Adipocyte (in vitro differentiated cells): ENCODE measurements around the gene CRTC2.
"Not testable (repeated sequence)": the region's sequence is repeated elsewhere in the genome, so short reads cannot be mapped to it uniquely, and the experiment has no call there.

ENCODE experiments used
- DNase-seq: peaks from one replicate; pipeline ENCODE4 v3.0.0-alpha.2; 2015; ENCODE audit warnings: low read depth
- H3K27me3 ChIP-seq: replicated peaks from 2 replicates; pipeline ENCODE4 v1.7.0; 2013; ENCODE audit warnings: mild to moderate bottlenecking, low read length, moderate library complexity; ENCODE audit not compliant: control insufficient read depth, insufficient read depth
- H3K36me3 ChIP-seq: 2 replicates; pipeline ENCODE4 v1.7.0; 2013; ENCODE audit warnings: low read length, mild to moderate bottlenecking, moderate library complexity; ENCODE audit not compliant: control insufficient read depth, insufficient read depth, severe bottlenecking
- H3K4me1 ChIP-seq: 2 replicates; pipeline ENCODE4 v1.7.0; 2013; ENCODE audit warnings: mild to moderate bottlenecking, low read length, moderate library complexity; ENCODE audit not compliant: control insufficient read depth, insufficient read depth
- H3K4me3 ChIP-seq: 2 replicates; pipeline ENCODE4 v1.7.0; 2013; ENCODE audit warnings: mild to moderate bottlenecking, low read length, moderate library complexity
- H3K9ac ChIP-seq: 2 replicates; pipeline ENCODE4 v1.7.0; 2013; ENCODE audit warnings: mild to moderate bottlenecking, low read length, moderate library complexity
- H3K9me3 ChIP-seq: 2 replicates; pipeline ENCODE4 v1.7.0; 2013; ENCODE audit warnings: mild to moderate bottlenecking, low read length, moderate library complexity; ENCODE audit not compliant: control insufficient read depth

The CRTC2 gene

DNA sequence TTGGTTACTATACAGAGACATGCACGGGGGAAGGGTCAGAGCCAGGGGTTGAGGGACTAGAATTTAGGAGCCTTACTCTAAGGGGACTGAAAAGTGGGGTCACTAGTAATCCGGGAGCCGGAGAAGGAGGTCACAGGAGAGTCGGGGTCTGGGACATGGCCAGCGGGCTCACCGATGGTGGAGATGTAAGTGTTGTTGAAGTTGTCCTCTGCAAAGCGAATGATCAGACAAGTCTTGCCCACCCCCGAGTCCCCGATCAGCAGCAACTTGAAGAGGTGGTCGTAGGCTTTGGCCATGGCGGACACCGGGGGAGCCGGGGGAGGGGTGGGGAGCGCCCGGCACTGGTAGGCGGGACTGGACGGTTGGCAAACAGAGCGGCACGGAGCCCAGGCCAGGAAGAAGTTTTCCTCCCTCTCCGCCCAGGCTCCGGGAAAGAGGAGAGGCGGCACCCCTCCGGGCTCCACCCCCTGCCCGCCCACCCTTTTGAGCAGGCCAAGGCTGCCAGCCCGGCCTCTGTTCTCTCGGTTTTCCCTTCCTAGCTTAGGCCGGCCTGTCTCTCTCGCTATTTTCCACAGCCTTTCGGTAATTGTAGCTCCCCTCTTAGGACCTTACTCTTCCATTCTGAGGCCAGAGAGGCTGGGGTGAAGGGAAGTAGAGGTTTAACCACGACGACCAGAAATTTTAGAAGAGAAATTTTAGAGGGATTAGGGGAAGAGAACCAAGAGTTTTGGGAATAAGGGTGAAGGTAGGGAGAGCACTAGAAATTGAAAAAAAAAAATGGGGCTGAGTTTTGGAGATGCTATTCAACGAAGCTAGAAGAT, 27.7 kb upstream of the CRTC2 start, which contains the start of gene RAB13:
TSS of gene RAB13 (minus strand) at position 399 of the 821 bp plus-strand sequence. CDS start at position 296, 103 bp downstream.
- no peaks in the 10 kb centered on the region for H3K27me3 ChIP-seq
- H3K9ac ChIP-seq, result peak within 1 kb of the TSS; percentile 100
- H3K36me3 ChIP-seq, result peaks cover 26% of the 10 kb centered on the region
- H3K4me3 ChIP-seq, result peak within 1 kb of the TSS; percentile 97
- DNase-seq, result peak; percentile 97
- H3K9me3 ChIP-seq, result no peaks in the 10 kb centered on the region
- peaks cover 9% of the 10 kb centered on the region for H3K4me1 ChIP-seq

DNA sequence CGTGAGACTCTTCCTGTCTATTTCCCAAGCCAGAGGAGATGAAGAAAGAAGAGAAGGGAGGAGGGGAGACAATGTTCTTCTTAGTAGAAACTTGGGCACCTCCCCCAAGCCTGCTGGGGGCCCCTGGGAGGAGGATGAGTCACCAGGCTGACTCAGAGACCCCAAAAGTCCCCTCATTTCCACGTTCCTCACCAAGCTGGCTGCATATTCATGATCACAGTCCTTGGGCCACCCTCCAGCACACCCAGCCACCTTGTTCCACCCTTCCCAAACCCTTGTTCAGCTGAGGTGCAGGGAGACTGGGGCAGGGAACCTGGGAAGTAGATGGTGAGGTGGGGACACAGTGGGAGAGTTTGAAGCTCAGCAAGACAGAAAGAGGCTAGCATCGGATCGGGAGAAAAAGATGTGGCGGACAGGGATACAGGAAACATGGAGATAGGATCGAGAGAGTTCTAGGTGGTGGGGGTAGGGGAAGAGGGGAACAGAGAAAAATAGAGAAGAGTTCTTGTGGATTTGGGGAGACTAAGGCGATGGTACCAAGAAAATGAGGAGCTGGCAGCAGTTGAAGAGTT, 27.0 kb upstream of the CRTC2 start:
- H3K9ac ChIP-seq, result peak overlapping the region; percentile 100
- H3K4me3 ChIP-seq, result peak overlapping the region; percentile 97
- no peaks in the 10 kb centered on the region for H3K9me3 ChIP-seq
- peak; percentile 89 for DNase-seq
- no peaks in the 10 kb centered on the region for H3K27me3 ChIP-seq
- H3K4me1 ChIP-seq, result peaks cover 9% of the 10 kb centered on the region
- H3K36me3 ChIP-seq, result peaks cover 32% of the 10 kb centered on the region

GRCh38 chr1:153984123-153984894, 25.9 kb upstream of the CRTC2 start:
- H3K36me3 ChIP-seq, result peaks cover 40% of the 10 kb centered on the region
- peak overlapping the region; percentile 97 for H3K4me3 ChIP-seq
- H3K9ac ChIP-seq, result peak overlapping the region; percentile 100
- no peaks in the 10 kb centered on the region for H3K27me3 ChIP-seq
- H3K4me1 ChIP-seq, result peaks cover 9% of the 10 kb centered on the region
- no peak for DNase-seq
- H3K9me3 ChIP-seq, result no peaks in the 10 kb centered on the region

- H3K4me3 ChIP-seq, H3K9me3 ChIP-seq, H3K27me3 ChIP-seq, DNase-seq: not testable (repeated sequence)
- Histone ChIP-seq H3K4me1 (peaks cover 20% of the 10 kb centered on the region), H3K36me3 (peaks cover 50% of the 10 kb centered on the region), H3K9ac (peak overlapping the region; percentile 14)
These were observed 23.3 kb upstream of the CRTC2 start for GRCh38 chr1:153981735-153982134.

DNA sequence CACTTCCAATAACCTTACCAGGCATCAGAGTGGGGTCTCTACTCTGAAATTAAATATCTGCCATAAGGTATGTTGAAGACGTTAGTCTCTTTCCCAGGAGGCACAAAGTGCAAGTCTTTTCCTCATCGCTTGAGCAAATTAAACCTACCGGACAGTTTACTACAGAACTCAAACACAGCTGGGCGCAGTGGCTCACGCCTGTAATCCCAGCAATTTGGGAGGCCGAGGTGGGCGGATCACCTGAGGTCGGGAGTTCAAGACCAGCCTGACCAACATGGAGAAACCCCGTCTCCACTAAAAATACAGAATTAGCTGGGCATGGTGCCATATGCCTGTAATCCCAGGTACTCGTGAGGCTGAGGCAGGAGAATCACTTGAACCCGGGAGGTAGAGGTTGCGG, 20.7 kb upstream of the CRTC2 start:
- peaks cover 19% of the 10 kb centered on the region for H3K4me1 ChIP-seq
- H3K4me3 ChIP-seq, H3K9ac ChIP-seq, DNase-seq, H3K27me3 ChIP-seq, H3K9me3 ChIP-seq: not testable (repeated sequence)
- peaks cover 68% of the 10 kb centered on the region for H3K36me3 ChIP-seq

DNA sequence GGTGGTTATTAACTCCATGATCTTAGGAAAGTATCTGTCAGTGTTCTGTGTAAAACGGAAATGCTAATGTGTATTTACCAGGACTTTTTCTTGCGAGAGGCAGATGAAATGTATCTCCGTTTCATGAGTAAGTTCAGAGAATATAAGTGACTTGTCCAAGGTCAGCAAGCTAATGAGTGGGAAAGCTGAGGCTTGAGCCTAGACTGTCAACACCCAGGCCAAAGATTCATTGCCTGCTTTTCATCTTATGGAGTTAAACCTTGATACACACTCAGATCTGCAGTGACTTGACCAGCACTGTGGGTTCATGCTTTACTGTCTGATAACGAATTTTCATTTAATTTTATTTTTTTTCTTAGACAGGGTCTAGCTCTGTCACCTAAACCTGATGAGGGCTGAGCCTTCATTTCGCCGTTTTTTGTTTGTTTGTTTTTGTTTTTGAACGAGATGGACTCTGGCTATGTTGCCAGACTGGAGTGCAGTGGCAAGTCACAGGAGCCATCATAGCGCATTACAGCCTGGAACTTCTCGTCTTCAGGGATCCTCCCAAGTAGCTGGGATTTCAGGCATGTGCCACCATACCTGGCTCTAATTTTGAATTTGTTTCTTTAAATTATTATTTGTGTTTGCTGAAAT, 20.0 kb upstream of the CRTC2 start:
- DNase-seq, result no peak
- Histone ChIP-seq H3K4me3 (peak overlapping the region; percentile 100), H3K9ac (peak overlapping the region; percentile 100), H3K4me1 (peaks cover 17% of the 10 kb centered on the region), H3K9me3 (no peaks in the 10 kb centered on the region), H3K36me3 (peaks cover 71% of the 10 kb centered on the region), H3K27me3 (no peaks in the 10 kb centered on the region)

GRCh38 chr1:153977250-153978240, 19.1 kb upstream of the CRTC2 start, which contains the start of gene JTB:
TSS of gene JTB (minus strand) at chr1:153977674. CDS start at chr1:153977252, 422 bp downstream.
- H3K9ac ChIP-seq, result peak within 1 kb of the TSS; percentile 100
- H3K4me1 ChIP-seq, result peaks cover 17% of the 10 kb centered on the region
- H3K27me3 ChIP-seq, result no peaks in the 10 kb centered on the region
- DNase-seq, result peak; percentile 95
- no peaks in the 10 kb centered on the region for H3K9me3 ChIP-seq
- peaks cover 63% of the 10 kb centered on the region for H3K36me3 ChIP-seq
- peak within 1 kb of the TSS; percentile 100 for H3K4me3 ChIP-seq

DNA sequence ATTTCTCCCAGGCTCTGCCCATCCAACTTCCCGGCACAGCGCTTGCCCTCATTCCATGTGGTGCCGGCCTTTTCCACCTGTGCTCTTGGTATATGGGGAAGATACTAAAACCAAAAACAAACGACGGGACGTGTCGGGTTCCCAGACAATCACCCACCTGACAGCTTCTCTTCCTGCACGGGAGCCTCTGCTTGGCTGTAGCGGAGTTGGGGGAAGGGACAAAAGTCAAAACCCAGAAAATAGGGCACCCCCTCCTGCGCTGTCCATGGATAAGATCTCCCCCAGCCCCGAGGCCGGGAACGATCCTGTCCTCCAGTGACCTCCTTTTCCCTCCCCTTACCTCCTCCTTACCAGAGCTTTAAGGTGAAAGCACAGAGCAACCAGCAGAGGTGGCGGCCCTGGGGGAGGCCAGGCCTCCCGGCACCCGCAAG, 18.4 kb upstream of the CRTC2 start:
- Histone ChIP-seq H3K36me3 (peaks cover 56% of the 10 kb centered on the region), H3K27me3 (no peaks in the 10 kb centered on the region), H3K9ac (peak overlapping the region; percentile 100), H3K4me3 (peak overlapping the region; percentile 100), H3K4me1 (peaks cover 17% of the 10 kb centered on the region), H3K9me3 (no peaks in the 10 kb centered on the region)
- peak; percentile 28 for DNase-seq

- DNase-seq, result no peak
- Histone ChIP-seq H3K27me3 (no peaks in the 10 kb centered on the region), H3K9me3 (no peaks in the 10 kb centered on the region), H3K36me3 (peaks cover 27% of the 10 kb centered on the region), H3K4me1 (peaks cover 17% of the 10 kb centered on the region), H3K9ac (no peak overlapping the region), H3K4me3 (no peak overlapping the region)
These were observed 15.1 kb upstream of the CRTC2 start for GRCh38 chr1:153973525-153973924.

- H3K4me3 ChIP-seq, result no peak overlapping the region
- H3K9ac ChIP-seq, result no peak overlapping the region
- H3K36me3 ChIP-seq, result peaks cover 24% of the 10 kb centered on the region
- peaks cover 17% of the 10 kb centered on the region for H3K4me1 ChIP-seq
- H3K9me3 ChIP-seq, result no peaks in the 10 kb centered on the region
- no peak for DNase-seq
- H3K27me3 ChIP-seq, result no peaks in the 10 kb centered on the region
These were observed 14.7 kb upstream of the CRTC2 start for GRCh38 chr1:153973071-153973470.
